ENCODE data around the gene SCN4A.

GRCh38 chr17:63911657-63912100 is 61.0 kb downstream of the SCN4A start:
- TF ChIP-seq CTCF (IDR thresholded peaks at IDR 0.05; ENCODE audit: borderline replicate concordance, extremely low read depth, low read length, poor library complexity, severe bottlenecking) (peak; percentile 72), EZH2 (IDR thresholded peaks at IDR 0.05; ENCODE audit: borderline replicate concordance, low read depth, low read length, severe bottlenecking) (no peak)

Data from DND-41 (cell line).